H1 (cell line): ENCODE data around the gene CRYBB3.

Source experiments
- CTBP2 ChIP-seq: IDR thresholded peaks from 2 replicates; pipeline ENCODE4 v1.7.0; 2011; ENCODE audit warnings: borderline replicate concordance, mild to moderate bottlenecking, moderate library complexity, mixed read lengths, low read length; ENCODE audit not compliant: insufficient read depth, insufficient read length
- CTCF ChIP-seq, 3 experiments: IDR thresholded peaks; 1 replicate in 2 of 3; 2 replicates in 1 of 3; pipeline versions ENCODE4 v1.5.1 to v1.6.1; 2011; ENCODE audit warnings: low read length in 3 of 3, mild to moderate bottlenecking in 3 of 3, inconsistent platforms in 2 of 3, low read depth in 1 of 3, moderate library complexity in 1 of 3; ENCODE audit not compliant: insufficient read depth in 1 of 3; ENCODE audit errors: control extremely low read depth in 1 of 3
- TEAD4 ChIP-seq: IDR thresholded peaks from 2 replicates; pipeline ENCODE4 v1.6.1; 2012; ENCODE audit warnings: low read depth, low read length, inconsistent platforms, mixed read lengths

- no peak for TF ChIP-seq CTBP2
- TF ChIP-seq TEAD4 = no peak
- no peak for TF ChIP-seq CTCF (IDR thresholded peaks at IDR 0.05; ENCODE audit: control extremely low read depth in 1 of 3, insufficient read depth in 1 of 3, low read depth in 1 of 3, low read length in 3 of 3)
Measured at GRCh38 chr22:25156736-25157135, 42.9 kb upstream of the CRYBB3 start.
